Glutamatergic neuron (in vitro differentiated cells): ENCODE results near the gene RBFA. TPM values are rescaled to one million over a fixed set of nuclear protein-coding genes. Genes with fewer than 3 reads are reported as not detected.

Source experiments
- DNase-seq: peaks from one replicate; pipeline ENCODE4 v3.0.0; 2022
- H3K27ac Mint-ChIP-seq: one replicate; pipeline ENCODE4 v1.8.0; 2020; ENCODE audit warnings: mild to moderate bottlenecking, mixed read lengths, inconsistent platforms; ENCODE audit not compliant: unreplicated experiment
- H3K27me3 Mint-ChIP-seq: one replicate; pipeline ENCODE4 v1.8.0; 2020; ENCODE audit warnings: mild to moderate bottlenecking, moderate library complexity, mixed read lengths, inconsistent platforms; ENCODE audit not compliant: unreplicated experiment
- H3K36me3 Mint-ChIP-seq: one replicate; pipeline ENCODE4 v1.8.0; 2020; ENCODE audit warnings: mild to moderate bottlenecking, mixed read lengths, inconsistent platforms; ENCODE audit not compliant: unreplicated experiment
- H3K4me1 Mint-ChIP-seq: one replicate; pipeline ENCODE4 v1.8.0; 2020; ENCODE audit warnings: mild to moderate bottlenecking, low read depth, mixed read lengths, inconsistent platforms; ENCODE audit not compliant: unreplicated experiment
- H3K4me3 Mint-ChIP-seq: one replicate; pipeline ENCODE4 v1.8.0; 2020; ENCODE audit warnings: mild to moderate bottlenecking, mixed read lengths, inconsistent platforms; ENCODE audit not compliant: unreplicated experiment
- H3K9me3 Mint-ChIP-seq: one replicate; pipeline ENCODE4 v1.8.0; 2020; ENCODE audit warnings: mild to moderate bottlenecking, moderate library complexity, mixed read lengths, inconsistent platforms; ENCODE audit not compliant: unreplicated experiment
- CTCF ChIP-seq: fragments of 200-600 bp; sonication (generic); IDR thresholded peaks from one replicate; pipeline ENCODE4 v1.5.0; 2021; ENCODE audit not compliant: partially characterized antibody, unreplicated experiment
- total RNA-seq: library from RNA; stranded (reverse); fragmentation: NEBNext Ultra II Directional; extraction: Animal tissue kit (Norgen Biotek cat#: 25700); gene quantifications from one replicate; pipeline ENCODE4 v1.2.1, GENCODE V29; 2021; ENCODE audit not compliant: unreplicated experiment

RBFA gene
- total RNA-seq, 1 donor from 2014 or later, result 94.6 TPM

- H3K27ac Mint-ChIP-seq, result no peak overlapping the region
- H3K36me3 Mint-ChIP-seq, result peaks cover 24% of the 10 kb centered on the region
These were observed 7.2 kb downstream of the RBFA start for GRCh38 chr18:80041424-80041823.

GRCh38 chr18:80042785-80043184, 8.6 kb downstream of the RBFA start:
- Mint-ChIP-seq H3K4me1 (peaks cover 34% of the 10 kb centered on the region), H3K27me3 (peaks cover 15% of the 10 kb centered on the region), H3K36me3 (peaks cover 31% of the 10 kb centered on the region)

More at GRCh38 chr18:80041424-80041823, 7.2 kb downstream of the RBFA start:
- TF ChIP-seq CTCF, result no peak
- peaks cover 11% of the 10 kb centered on the region for H3K27me3 Mint-ChIP-seq
- peaks cover 41% of the 10 kb centered on the region for H3K4me1 Mint-ChIP-seq
- H3K9me3 Mint-ChIP-seq, result peaks cover 8% of the 10 kb centered on the region
- DNase-seq, result no peak
- H3K4me3 Mint-ChIP-seq, result no peak overlapping the region

GRCh38 chr18:80044072-80044471, 9.8 kb downstream of the RBFA start:
- peaks cover 23% of the 10 kb centered on the region for H3K4me1 Mint-ChIP-seq
- TF ChIP-seq CTCF, result no peak
- peaks cover 9% of the 10 kb centered on the region for H3K27me3 Mint-ChIP-seq
- H3K27ac Mint-ChIP-seq, result no peak overlapping the region
- H3K36me3 Mint-ChIP-seq, result peaks cover 39% of the 10 kb centered on the region
- H3K9me3 Mint-ChIP-seq, result peaks cover 3% of the 10 kb centered on the region
- no peak for DNase-seq
- no peak overlapping the region for H3K4me3 Mint-ChIP-seq

More at GRCh38 chr18:80042785-80043184, 8.6 kb downstream of the RBFA start:
- H3K9me3 Mint-ChIP-seq, result peaks cover 7% of the 10 kb centered on the region
- no peak for DNase-seq
- TF ChIP-seq CTCF, result no peak
- peak overlapping the region; percentile 16 for H3K4me3 Mint-ChIP-seq
- H3K27ac Mint-ChIP-seq, result no peak overlapping the region

GRCh38 chr18:80046011-80046410, 11.8 kb downstream of the RBFA start:
- no peak for TF ChIP-seq CTCF
- Mint-ChIP-seq H3K36me3 (peaks cover 40% of the 10 kb centered on the region), H3K9me3 (peaks cover 7% of the 10 kb centered on the region), H3K27me3 (peaks cover 9% of the 10 kb centered on the region), H3K4me3 (no peak overlapping the region), H3K4me1 (peaks cover 9% of the 10 kb centered on the region), H3K27ac (no peak overlapping the region)
- no peak for DNase-seq

- no peak for DNase-seq
- peaks cover 44% of the 10 kb centered on the region for H3K36me3 Mint-ChIP-seq
- H3K27me3 Mint-ChIP-seq, result peaks cover 9% of the 10 kb centered on the region
These were observed 12.2 kb downstream of the RBFA start for GRCh38 chr18:80046431-80046830.

More at GRCh38 chr18:80046431-80046830, 12.2 kb downstream of the RBFA start:
- Mint-ChIP-seq H3K4me3 (no peak overlapping the region), H3K27ac (no peak overlapping the region), H3K9me3 (peaks cover 7% of the 10 kb centered on the region), H3K4me1 (peaks cover 6% of the 10 kb centered on the region)
- TF ChIP-seq CTCF, result no peak
